GM19240 (cell line): ENCODE data around the gene SLC8B1.

Experiments used
- DNase-seq: peaks from one replicate; pipeline ENCODE4 v3.0.0; 2011; ENCODE audit warnings: low spot score; ENCODE audit not compliant: insufficient read length

SLC8B1 gene

DNA sequence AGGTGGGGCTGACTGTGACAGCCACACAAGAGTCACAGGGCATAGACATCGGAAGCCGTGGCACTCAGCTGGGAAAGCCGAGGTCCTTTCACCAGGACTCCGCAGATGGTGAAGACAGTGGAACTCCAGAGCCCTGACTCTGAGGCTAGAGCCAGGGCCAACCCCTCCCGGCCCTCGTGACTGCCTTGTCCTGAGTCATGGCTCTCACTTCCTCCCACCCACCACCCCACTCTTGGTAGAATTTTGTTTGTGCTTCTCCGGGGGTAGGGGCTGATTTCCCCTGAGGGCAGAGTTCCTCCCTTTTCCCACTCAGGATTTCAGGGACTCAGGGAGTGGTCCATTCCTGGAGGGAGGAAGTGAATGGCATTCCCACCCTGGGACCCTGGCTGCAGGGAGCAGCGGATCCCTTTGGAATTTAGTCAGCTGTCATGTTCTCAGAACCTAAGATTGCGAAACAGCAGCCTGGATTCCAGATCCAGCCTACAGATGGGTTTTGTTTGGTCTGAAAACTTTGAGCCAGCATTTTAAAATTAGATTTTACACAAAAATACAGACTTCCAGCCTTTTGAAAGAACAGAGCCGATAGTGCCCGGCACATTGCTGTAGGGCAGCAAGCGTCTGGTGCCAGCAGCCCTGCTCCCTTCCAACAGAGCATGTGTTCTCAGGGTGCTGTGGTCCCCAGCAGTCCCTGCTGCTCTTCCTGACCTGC lies 62.9 kb downstream of the SLC8B1 start:
- no peak for DNase-seq

DNA sequence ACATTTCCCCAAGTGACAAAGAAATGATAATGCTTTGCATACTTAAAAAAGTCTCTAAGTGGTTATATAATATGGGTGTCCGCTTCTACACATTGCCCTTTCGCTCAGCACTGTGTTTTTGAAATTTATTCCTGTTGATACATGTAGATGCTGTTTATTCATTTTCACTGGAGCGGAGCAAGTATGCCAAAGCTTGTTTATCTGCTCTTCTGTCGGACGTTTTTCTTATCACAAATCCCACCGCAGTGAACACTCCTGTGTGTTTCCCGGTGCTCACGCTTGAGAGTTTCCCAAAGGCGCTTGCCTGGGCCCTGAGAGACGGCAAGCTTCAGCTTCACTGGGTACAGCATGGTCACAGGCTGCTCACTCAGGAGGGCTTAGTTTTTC lies 63.5 kb downstream of the SLC8B1 start:
- DNase-seq = no peak

DNA sequence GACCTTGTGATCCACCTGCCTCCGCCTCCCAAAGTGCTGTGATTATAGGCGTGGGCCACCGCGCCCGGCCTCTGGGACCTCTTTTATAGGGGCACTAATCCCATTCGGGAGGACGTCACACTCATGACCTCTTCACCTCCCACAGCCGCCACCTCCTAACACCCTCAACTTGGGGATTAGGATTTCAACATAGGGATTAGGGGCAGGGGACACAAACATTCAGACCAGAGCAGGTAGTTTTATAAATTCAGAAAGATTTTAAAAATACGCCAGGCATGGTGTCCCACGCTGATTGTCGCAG lies 64.2 kb downstream of the SLC8B1 start:
- DNase-seq = no peak

DNA sequence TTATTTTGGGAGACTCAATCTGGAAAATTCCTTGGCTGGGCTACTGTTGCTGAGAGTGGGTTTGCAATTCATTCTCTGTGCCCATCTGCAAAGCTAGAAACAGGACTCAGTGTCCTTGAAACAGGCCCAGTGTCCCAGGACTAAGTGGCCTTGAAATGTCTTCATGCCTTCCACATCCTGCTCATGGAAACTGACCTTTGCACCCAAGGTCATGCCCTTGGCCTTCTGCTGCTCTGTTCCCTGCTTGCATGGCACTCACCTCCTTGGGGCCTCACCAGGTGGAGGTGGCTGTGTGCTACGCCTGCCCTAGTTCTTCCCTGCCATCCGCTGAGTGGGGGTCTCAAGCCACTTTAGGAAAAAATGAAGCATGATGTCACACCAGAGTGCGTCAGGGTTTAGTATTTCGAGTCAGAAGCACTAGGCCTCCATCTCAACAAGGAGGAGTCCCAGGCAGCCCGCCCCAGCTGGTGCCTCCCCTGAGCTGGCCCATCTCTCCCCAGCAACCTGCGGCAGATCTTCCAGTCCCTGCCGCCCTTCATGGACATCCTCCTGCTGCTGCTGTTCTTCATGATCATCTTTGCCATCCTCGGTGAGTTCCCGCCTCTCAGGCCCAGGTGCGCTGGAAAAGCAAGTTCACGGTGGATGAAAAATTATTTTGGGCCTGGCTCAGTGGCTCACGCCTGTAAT lies 65.5 kb downstream of the SLC8B1 start:
- no peak for DNase-seq

DNA sequence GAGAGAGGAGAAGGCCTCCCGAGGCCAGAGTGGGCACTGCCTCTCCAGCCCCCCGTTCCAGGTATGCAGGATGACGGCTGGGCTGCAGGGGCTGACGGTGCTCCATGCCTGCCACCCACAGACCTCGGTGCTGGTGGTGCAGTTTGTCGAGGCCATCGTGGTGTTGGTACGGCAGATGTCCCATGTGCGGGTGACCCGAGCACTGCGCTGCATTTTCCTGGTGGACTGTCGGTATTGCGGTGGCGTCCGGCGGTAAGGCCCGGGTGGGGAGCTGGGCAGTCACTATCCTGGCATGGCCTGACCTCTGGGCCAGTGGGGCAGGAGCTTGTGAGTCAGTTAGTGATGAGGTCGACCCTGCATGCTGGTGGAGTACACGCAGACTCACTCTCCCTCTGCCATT lies 66.3 kb downstream of the SLC8B1 start:
- no peak for DNase-seq

DNA sequence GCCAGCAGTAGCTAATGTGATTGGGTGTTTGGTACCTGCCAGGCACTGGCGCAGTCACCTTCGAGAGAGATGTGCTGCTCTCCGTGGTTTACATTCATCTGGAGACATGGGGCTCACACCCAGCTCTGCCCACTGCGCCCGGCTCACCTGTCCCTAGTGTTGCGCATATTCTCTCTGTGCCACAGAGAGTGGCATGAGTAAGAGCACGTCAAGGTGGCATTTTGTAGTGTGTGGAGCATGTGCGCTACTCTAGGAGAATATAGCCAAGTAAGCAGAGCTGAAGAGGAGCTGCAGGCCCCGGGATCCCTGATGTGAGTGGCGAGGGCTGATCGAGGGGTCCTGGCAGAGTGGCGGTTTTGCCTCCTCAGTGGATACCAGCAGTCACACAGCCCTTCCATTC lies 66.8 kb downstream of the SLC8B1 start:
- DNase-seq = no peak

DNA sequence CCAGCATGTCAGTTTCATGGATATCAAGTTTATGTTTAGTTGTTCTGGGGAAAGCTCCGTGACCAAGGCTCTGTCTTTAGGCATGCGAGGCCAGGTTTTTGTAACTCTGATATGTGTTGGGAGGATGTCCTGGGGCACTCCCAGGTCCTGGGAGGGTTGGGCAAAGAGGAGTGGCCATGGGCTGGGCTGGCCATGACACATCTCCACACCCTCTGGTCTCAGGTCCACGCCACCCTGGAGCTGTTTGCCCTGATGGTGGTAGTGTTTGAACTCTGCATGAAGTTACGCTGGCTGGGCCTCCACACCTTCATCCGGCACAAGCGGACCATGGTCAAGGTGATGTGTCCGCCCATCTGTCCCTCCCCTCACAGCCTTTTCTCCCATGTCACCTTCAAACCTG lies 67.3 kb downstream of the SLC8B1 start:
- no peak for DNase-seq

DNA sequence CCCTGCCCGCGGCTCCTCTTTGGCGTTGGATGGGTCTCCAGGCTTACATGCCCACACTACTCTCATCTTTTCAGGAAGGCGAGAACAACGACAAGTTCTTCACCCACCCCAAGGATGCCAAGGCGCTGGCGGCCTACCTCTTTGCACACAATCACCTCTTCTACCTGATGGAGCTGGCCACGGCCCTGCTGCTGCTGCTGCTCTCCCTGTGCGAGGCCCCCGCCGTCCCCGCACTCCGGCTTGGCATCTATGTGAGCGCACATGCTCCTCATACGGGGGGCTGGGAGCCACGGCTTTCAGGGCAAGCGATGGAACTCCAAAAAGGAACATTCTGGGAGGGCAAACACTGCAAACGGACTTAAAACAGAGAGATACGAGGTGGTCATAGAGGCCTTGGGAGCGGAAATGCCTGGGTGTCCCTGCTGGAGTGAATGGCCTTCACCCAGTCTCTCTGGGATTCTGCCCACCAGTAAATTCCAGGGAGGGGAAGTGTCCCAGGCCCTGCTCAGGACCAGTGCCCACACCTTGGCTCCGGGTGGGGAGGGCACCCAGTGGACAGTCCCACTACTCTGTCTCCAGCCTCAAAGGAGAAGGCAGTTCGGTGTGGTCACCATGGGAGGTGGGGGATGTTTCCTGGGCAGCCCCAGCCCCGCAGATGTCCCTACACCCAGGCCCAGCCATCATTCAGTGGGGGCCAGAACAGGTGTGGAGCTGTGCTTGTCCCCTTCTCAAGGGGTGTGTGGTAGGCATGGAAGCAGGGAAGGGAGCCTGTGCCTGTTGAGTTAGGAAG lies 68.6 kb downstream of the SLC8B1 start:
- no peak for DNase-seq

DNA sequence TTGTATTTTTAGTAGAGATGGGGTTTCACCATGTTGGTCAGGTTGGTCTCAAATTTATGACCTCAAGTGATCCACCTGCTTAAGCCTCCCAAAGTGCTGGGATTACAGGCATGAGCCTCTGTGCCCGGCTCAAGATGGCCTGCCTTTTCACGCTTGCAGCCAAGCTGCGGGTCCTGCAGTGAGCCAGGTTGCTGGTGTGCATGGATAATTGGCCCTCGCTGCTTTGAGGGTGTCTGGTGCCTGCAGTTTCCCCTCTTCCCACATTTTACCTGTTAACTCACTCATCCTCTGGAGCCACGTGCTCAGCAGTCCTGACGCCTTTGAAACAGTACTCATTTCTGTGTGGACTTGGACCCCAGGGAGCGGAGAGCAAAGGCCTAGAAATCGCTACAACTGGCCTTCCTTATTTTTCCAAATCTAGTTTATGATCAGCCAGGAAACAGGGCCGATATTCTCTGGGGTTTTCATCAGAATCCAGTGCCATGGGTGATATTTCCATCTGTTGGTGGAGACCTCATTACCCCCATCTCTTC lies 71.4 kb downstream of the SLC8B1 start:
- DNase-seq = no peak

DNA sequence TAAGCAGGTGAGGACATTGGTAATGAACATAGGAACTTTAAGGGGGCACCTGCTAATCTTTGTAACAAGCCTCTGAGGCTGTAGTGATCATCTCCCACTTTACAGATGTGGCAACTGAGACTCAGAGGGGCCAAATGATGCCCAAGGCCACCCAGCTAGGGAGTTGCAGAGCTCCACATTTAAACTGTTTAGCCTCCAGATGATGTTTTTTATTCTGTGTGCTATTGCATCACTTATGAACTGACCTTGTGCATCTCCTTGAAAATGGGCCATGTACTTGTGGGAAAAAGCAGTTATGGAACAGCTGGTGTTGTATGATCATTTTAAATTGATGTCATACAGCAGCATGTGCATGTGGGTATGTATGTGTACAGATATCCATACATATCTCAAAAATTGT lies 72.2 kb downstream of the SLC8B1 start:
- DNase-seq = no peak

DNA sequence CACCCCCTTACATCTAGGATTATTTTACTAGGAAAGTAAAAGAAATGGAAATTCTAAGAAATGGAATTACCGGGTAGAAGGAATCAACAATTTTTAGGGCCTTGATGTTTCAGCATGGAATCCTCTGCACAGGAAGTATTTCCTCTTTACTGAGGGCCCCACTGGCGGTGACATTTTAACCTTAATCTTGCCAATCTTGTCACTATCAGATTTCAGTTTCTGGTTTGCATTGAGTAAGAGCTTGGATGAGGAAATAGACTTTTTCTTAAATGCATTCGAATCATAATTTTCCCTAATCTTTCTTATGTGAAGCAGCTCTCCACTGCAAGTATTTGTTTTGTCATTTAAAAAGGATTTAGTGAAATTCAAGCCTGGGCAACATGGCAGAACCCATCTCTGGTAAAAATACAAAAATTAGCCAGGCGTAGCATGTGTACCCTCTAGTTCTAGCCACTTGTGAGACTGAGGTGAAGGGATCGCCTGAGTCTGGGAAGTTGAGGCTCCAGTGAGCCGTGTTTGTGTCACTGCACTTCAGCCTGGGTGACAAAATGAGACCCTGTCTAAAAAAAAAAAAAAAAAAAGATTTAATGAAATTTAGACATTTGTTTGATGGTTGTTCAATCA lies 73.0 kb downstream of the SLC8B1 start:
- no peak for DNase-seq

DNA sequence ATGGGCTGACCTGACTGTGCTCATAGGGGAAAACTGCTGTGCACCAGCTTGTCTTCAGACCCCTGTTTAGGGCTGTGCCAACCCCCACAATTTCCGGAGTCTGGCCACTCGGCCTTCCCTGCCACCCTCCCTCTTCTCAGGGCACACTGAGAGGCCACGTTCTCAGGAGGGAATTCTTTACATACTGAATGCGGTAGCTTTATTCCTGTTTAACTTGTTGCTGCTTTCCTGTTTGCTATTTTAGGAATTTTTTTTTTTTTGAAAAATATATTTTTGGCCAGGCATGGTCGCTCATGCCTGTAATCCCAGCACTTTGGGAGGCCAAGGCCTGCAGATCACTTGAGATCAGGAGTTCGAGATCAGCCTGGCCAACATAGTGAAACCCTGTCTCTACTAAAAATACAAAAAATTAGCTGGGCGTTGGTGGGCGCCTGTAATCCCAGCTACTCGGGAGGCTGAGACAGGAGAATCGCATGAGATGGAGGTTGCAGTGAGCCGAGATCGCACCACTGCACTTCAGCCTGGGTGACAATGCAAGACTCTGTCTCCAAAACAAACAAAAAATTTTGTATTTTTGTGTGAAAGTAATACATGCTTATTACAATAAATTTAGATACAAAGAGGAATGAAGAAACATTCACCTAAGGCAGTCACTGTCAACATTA lies 74.1 kb downstream of the SLC8B1 start:
- DNase-seq = no peak

DNA sequence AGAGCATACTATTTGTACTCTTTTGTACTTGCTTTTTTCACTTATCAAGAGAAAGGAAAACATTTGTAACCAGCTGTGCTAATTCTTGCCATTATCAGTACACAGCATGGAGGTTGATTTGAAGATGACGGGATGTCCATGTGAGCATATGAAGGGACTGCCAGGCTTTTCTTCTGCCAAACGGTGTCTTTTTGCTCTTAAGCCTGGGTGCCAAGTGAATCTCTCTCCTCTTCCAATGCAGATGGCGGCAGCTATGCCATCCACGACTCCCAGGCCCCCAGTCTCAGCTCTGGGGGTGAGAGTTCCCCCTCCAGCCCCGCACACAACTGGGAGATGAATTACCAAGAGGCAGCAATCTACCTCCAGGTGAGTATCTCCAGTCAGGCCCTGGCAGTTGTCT lies 74.8 kb downstream of the SLC8B1 start:
- DNase-seq = no peak

DNA sequence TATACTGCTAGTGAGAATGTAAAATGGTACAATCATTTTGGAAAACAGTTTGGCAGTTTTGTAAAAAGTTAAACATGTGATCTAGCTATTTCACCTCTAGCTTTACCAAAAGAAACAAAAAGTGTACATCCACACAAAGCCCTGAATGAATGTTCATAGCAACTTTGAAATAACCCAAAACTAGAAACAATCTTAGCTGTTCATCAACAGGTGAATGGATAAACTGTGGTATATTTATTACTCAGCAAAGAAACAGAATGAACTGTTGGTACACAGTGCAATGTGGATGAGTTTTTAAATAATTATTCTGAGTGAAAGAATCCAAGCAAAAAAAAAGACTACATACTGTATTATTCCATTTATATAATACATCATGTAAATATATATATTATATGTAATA lies 77.3 kb downstream of the SLC8B1 start:
- no peak for DNase-seq

DNA sequence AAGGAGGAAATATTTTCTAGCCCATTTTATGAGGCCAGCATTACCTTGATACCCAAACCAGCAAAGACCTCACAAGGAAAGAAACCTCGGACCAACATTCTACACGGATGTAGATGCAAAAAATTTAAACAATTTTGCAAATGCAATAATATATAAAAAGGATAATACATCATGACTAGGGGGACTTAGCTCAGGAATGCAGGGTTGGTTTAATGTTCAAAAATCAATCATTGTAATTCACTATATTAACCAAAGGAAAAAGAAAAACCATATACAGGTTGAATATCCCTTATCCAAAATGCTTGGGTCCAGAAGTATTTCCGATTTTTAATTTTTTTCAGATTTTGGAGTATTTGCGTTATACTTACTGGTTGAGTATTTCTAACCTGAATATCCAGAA lies 80.6 kb downstream of the SLC8B1 start:
- DNase-seq = no peak

DNA sequence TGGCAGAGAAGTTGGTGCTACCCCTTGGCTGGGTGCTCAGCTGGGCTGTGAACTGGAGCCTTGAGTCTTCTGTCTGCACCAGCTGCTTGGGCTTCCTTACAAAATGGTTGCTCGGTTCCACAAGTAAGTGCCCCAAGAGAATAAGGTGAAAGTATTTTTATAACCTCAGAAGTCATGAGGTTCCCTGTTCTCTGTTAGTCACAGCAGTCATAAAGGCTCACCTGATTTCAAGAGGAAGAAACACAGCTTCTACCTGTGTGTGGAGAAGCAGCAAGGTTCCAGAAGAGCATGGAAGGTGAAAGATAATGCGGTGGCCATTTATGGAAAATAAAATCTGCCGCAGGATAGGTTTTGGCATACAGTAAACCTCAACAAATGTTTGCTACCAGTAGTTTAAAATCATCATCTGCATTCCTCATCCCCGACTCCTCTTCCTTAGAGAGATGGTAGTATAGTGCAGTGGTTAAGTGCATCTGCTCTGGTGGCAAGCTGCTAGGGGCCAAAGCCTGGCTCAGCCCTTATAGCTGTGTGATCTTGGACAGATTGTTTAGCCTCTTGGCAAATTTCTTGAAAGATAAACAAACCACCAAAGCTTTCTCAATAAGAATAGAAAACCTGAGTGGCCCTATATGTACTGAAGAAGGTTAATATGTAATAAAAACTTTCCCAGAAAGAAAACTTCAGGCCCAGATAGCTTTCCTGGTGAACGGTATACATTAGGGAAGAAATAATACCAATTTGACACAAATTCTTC lies 81.2 kb downstream of the SLC8B1 start:
- DNase-seq = no peak

DNA sequence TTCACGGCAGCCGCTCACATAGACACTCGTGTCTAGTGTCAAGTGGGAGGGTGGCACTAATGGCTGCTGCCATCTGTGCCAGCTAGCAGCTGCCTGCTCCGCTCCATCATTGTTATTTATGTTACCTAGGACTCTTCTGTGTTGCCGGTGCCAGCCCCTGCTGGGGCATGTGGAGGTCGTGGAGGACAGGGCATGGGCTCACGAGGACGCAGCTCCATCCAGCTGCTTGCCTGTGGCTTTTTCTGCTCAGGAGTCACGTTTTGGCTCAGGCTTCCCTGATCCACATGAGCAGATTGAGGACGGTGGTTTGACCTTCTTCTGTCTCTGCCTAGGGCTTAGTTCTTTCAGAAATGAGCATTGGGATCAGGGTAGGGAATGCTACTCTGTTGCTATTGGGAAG lies 82.4 kb downstream of the SLC8B1 start:
- no peak for DNase-seq

DNA sequence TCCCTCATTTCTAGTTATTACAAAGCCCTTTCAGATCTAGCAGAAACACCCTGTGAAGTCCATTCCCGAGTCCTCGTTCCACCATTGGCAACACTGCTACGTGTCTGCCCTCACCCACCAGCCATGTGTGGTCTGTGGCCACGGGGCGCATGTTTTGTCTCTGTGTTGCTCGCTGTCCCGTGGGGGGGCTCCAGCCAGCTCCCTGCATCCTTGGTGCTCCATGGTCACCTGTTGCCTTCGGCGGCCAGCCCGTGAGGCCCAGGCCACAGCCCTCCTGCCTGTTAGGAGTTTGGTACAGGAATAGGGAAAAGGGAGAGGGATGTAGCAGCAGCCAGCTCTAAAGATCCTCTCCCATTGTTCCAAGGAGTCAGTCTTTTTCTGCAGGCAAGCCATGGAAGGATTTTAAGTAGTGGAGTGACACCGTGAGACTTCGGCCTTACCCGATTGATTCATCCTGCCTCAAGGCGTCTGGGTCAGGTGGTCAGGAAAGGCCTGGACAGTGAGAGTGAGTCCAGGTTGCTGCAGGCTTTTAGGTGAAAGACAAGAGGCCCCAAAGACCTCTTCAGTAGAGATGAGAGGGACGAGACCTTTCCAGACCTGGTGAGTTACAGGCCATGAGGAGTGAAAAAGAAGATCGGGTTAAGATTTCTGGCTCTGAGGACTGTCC lies 83.4 kb downstream of the SLC8B1 start:
- DNase-seq = no peak

DNA sequence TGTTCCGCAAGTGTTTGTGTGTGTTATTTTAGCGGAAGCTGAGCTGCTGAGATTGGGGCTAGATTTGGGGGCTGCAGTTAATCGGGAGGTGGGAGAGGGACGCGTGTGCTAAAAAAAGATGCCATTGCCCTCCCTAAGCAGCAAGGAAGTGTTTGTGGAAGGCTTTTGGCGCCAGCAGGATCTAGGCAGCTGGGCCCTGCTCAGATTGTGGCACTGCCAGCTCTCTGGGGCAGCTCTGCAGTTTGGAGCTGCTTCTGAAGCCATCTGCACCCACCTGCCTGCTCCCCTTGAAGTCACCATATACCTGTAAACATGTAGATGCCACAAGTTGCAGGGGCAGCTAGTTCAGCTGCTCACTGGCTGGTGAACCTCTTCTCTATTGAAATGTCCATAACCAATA lies 84.9 kb downstream of the SLC8B1 start:
- DNase-seq = no peak

DNA sequence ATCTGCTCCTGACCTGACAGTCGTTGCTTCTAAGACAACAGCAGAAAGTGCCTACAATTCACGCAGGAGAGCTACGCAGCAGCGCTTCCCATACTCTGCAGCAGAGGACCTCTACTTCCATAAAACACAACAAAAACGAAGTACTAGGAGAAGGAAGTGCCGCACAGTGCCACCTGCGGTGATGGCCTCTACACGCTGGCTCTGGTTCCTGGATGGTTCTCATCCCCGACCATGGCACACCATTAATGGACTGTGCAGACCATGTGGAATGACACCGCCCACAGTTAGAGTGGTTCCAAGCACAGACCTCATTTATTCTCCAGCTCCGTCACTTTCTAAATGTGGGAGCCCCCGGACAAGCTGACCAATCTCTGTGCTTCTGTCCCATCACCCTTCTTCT lies 85.4 kb downstream of the SLC8B1 start:
- DNase-seq = no peak
